Skeletal muscle tissue (tissue), 4 donors: Measurements from ENCODE around the gene CHCHD6. TPM values are rescaled to one million over a fixed set of nuclear protein-coding genes. Genes with fewer than 3 reads are reported as not detected.
A peak's percentile ranks its signal among the peaks of the same experiment; 100 is the strongest.

ENCODE experiments used
- H3K27ac ChIP-seq: one replicate; pipeline ENCODE4 v1.7.0; 2013; ENCODE audit warnings: mild to moderate bottlenecking, low read depth, low read length, inconsistent platforms
- H3K27me3 ChIP-seq, 3 donors: one replicate each; pipeline ENCODE4 v1.7.0; 2013; ENCODE audit warnings: low read length in 3 of 3; ENCODE audit not compliant: control insufficient read depth in 3 of 3, insufficient read depth in 3 of 3
- H3K36me3 ChIP-seq, 3 donors: one replicate each; pipeline ENCODE4 v1.7.0; 2013; ENCODE audit warnings: low read length in 3 of 3; ENCODE audit not compliant: control insufficient read depth in 3 of 3, insufficient read depth in 3 of 3
- H3K4me1 ChIP-seq, 3 donors: one replicate each; pipeline ENCODE4 v1.7.0; 2013; ENCODE audit warnings: low read length in 3 of 3, mild to moderate bottlenecking in 3 of 3; ENCODE audit not compliant: control insufficient read depth in 3 of 3, insufficient read depth in 3 of 3
- H3K4me3 ChIP-seq, 3 donors: one replicate each; pipeline ENCODE4 v1.7.0; 2013; ENCODE audit warnings: low read length in 3 of 3
- H3K9ac ChIP-seq, 3 donors: one replicate each; pipeline ENCODE4 v1.7.0; 2013; ENCODE audit warnings: low read length in 3 of 3, mild to moderate bottlenecking in 3 of 3, moderate library complexity in 2 of 3, low read depth in 1 of 3
- H3K9me3 ChIP-seq, 3 donors: one replicate each; pipeline ENCODE4 v1.7.0; 2013; ENCODE audit warnings: low read length in 3 of 3; ENCODE audit not compliant: control insufficient read depth in 3 of 3
- total RNA-seq: library from RNA; depleted of rRNA; stranded (reverse); fragments of >200 nt; gene quantifications from one replicate; pipeline ENCODE4 v1.2.3, GENCODE V29; 2014
- donor health status: Osteomylitis.

CHCHD6 gene
- total RNA-seq, 1 donor from 2014 or later, result 8.9 TPM

DNA sequence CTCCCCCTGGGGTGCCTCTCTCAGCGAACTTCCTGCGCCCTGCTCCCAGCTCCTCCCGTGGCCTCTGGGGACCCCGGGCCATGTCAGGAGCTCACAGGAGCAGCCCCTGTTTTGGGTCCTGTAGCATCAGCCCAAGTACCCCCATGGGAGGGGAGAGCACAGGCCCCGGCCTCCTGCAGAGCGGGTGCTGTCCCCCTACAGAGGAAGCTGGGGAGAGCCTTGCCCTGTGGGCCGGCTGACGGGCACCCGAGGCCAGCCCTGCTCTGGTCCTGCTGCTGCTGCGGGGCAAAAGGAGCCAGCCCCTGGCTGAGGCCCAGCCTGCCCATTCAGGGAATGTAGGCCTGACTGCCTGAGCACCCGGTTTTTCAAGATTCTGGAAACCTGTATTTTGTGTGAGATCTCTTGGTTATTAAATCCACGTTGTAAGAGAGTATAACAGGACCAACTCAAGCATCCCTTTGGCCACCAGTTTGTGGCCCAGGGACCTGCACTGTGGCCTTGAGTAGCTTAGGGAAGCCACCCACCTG lies 291.3 kb downstream of the CHCHD6 start:
- no peaks in the 10 kb centered on the region for H3K27me3 ChIP-seq
- no peaks in the 10 kb centered on the region for H3K9me3 ChIP-seq
- H3K36me3 ChIP-seq, result peaks cover under 1 to 4% (median 2%) of the 10 kb centered on the region in 3 donors
- H3K4me3 ChIP-seq, result no peak overlapping the region
- H3K4me1 ChIP-seq, result peaks cover 54 to 83% (median 57%) of the 10 kb centered on the region in 3 donors
- H3K27ac ChIP-seq, result no peak overlapping the region
- H3K9ac ChIP-seq, result peak overlapping the region in 1 of 3 donors; percentile 45

GRCh38 chr3:126995926-126996512 lies 292.0 kb downstream of the CHCHD6 start:
- H3K4me3 ChIP-seq, result no peak overlapping the region
- no peak overlapping the region for H3K27ac ChIP-seq
- H3K9ac ChIP-seq, result no peak overlapping the region
- H3K4me1 ChIP-seq, result peaks cover 57 to 83% (median 64%) of the 10 kb centered on the region in 3 donors
- H3K9me3 ChIP-seq, result no peaks in the 10 kb centered on the region
- peaks cover 0 to 4% (median 2%) of the 10 kb centered on the region in 3 donors for H3K36me3 ChIP-seq
- no peaks in the 10 kb centered on the region for H3K27me3 ChIP-seq

DNA sequence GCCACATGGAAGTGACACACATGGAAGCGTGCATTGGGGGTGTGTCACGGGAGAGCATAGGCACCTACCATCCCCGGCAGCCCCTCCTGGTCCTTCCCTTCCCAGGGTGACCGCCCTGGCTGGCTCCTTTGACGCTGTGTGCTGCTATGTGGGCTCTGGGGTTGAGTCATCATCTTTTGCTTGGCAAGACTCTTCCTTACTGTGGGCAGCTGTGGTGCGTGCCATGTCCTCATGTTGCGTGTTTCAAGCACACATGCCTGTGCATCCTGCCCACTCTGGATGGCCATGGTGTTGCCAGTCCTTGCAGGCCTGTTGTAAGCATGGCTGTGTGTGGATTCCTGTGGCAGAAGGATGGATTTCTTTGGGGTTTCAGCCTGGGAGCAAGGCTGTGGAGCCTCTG lies 292.9 kb downstream of the CHCHD6 start:
- Histone ChIP-seq H3K36me3 (peaks cover 0 to 3% (median 2%) of the 10 kb centered on the region in 3 donors), H3K4me1 (peaks cover 61 to 83% (median 70%) of the 10 kb centered on the region in 3 donors), H3K4me3 (no peak overlapping the region), H3K9me3 (no peaks in the 10 kb centered on the region), H3K27me3 (no peaks in the 10 kb centered on the region), H3K27ac (no peak overlapping the region), H3K9ac (no peak overlapping the region)

- H3K27me3 ChIP-seq, result no peaks in the 10 kb centered on the region
- no peak overlapping the region for H3K4me3 ChIP-seq
- H3K9me3 ChIP-seq, result no peaks in the 10 kb centered on the region
- H3K36me3 ChIP-seq, result peaks cover 0 to 2% (median 1%) of the 10 kb centered on the region in 3 donors
- no peak overlapping the region for H3K9ac ChIP-seq
- peaks cover 60 to 81% (median 67%) of the 10 kb centered on the region in 3 donors for H3K4me1 ChIP-seq
- no peak overlapping the region for H3K27ac ChIP-seq
Observed at GRCh38 chr3:126997455-126998038, 293.5 kb downstream of the CHCHD6 start.

GRCh38 chr3:126998320-126998719 lies 294.3 kb downstream of the CHCHD6 start:
- H3K4me1 ChIP-seq, result peaks cover 55 to 76% (median 64%) of the 10 kb centered on the region in 3 donors

DNA sequence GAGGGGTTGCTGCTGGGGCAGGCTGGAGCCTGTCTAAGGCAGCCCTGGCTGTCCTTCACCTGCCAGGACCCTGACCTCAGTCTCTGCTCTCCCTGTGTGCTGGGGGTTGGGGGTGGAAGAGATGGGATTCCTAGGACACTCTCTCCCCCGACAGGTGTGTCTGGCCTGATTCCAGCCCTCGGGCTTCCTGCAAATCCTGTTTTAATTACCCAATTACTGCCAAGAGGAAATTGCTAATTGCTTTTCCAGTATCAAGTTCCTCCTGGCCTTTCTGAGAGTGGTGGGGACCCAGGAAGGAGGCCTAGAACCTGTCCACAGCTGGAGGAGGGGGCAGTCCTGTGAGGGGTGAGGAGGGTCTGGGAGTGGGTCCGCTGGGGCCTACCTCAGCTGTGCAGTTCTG lies 294.7 kb downstream of the CHCHD6 start:
- Histone ChIP-seq H3K4me1 (peaks cover 52 to 72% (median 63%) of the 10 kb centered on the region in 3 donors), H3K9ac (peak overlapping the region in 1 of 3 donors; percentile 8), H3K27me3 (no peaks in the 10 kb centered on the region), H3K27ac (no peak overlapping the region), H3K4me3 (no peak overlapping the region), H3K9me3 (no peaks in the 10 kb centered on the region), H3K36me3 (peaks cover 0 to 2% (median 0%) of the 10 kb centered on the region in 3 donors)

More at GRCh38 chr3:126998320-126998719, 294.3 kb downstream of the CHCHD6 start:
- no peak overlapping the region for H3K4me3 ChIP-seq
- peak overlapping the region in 1 of 3 donors; percentile 8 for H3K9ac ChIP-seq
- H3K27ac ChIP-seq, result no peak overlapping the region
- no peaks in the 10 kb centered on the region for H3K9me3 ChIP-seq
- peaks cover 0 to 2% (median 0%) of the 10 kb centered on the region in 3 donors for H3K36me3 ChIP-seq
- H3K27me3 ChIP-seq, result no peaks in the 10 kb centered on the region

- Histone ChIP-seq H3K4me1 (peaks cover 46 to 66% (median 56%) of the 10 kb centered on the region in 3 donors), H3K9me3 (no peaks in the 10 kb centered on the region), H3K9ac (no peak overlapping the region), H3K36me3 (peaks cover 0 to 2% (median 0%) of the 10 kb centered on the region in 3 donors), H3K4me3 (no peak overlapping the region), H3K27me3 (no peaks in the 10 kb centered on the region), H3K27ac (no peak overlapping the region)
Observed at GRCh38 chr3:126999383-126999782, 295.3 kb downstream of the CHCHD6 start.

GRCh38 chr3:127000119-127000518 lies 296.1 kb downstream of the CHCHD6 start:
- H3K27me3 ChIP-seq, result no peaks in the 10 kb centered on the region
- H3K9ac ChIP-seq, result no peak overlapping the region
- H3K4me1 ChIP-seq, result peaks cover 38 to 58% (median 49%) of the 10 kb centered on the region in 3 donors
- peaks cover 0 to 2% (median 0%) of the 10 kb centered on the region in 3 donors for H3K36me3 ChIP-seq
- H3K9me3 ChIP-seq, result no peaks in the 10 kb centered on the region
- H3K27ac ChIP-seq, result no peak overlapping the region
- H3K4me3 ChIP-seq, result no peak overlapping the region

GRCh38 chr3:127000761-127001160 lies 296.7 kb downstream of the CHCHD6 start:
- Histone ChIP-seq H3K27me3 (no peaks in the 10 kb centered on the region), H3K4me1 (peaks cover 36 to 53% (median 45%) of the 10 kb centered on the region in 3 donors), H3K9me3 (no peaks in the 10 kb centered on the region), H3K9ac (no peak overlapping the region), H3K36me3 (peaks cover 0 to 2% (median 0%) of the 10 kb centered on the region in 3 donors), H3K4me3 (no peak overlapping the region), H3K27ac (no peak overlapping the region)
